NCI-H82 treated with DMSO at 0.1 percent for 48 hours (cell line): ENCODE measurements around the gene LAMP5.

Source experiments
- DNase-seq: peaks from one replicate; lab custom pipeline; 2025; ENCODE audit not compliant: unreplicated experiment; lab: John Stamatoyannopoulos, UW

The LAMP5 gene

DNA sequence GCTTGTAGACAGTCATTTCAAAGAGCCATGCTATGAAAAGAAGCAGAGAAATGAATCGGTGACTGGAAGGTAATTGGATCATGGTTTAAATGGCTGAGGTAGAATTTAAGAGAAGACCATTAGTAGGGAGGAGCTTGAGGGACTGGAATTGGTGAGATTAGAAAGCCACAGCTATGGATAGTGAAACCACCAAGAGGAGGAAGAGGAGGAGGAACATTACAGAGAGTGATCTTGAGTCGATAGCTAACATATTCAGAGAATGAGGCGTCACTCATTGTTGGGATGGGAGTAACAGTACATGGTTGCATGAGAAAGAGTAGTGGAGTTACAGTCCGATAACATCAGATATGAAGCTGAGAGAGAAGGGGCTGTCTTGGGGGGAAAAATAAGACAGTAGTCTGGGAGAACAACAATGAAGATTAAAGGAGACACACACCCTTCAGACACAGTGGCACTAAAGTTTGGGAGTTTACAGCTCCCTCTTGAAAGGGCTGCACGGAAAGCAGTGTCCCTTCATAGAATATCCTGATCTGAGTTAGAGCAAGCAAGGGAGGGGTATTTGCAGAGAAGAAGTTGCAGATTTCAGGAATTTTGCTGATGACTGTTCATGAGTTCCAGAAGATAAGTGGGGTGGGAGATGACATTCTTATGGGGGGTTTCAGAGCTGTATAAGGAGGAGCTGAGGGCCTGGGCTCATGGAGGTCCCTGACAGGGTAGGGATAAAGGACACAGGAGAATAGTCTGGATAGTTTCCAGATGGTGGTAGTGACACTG is 15.1 kb upstream of the LAMP5 start:
- peak; percentile 20 for DNase-seq

- no peak for DNase-seq
These were observed 14.3 kb upstream of the LAMP5 start for GRCh38 chr20:9500121-9500520.

GRCh38 chr20:9501473-9501872 is 12.9 kb upstream of the LAMP5 start:
- DNase-seq = no peak

GRCh38 chr20:9503526-9504245 is 10.7 kb upstream of the LAMP5 start:
- DNase-seq = no peak

DNA sequence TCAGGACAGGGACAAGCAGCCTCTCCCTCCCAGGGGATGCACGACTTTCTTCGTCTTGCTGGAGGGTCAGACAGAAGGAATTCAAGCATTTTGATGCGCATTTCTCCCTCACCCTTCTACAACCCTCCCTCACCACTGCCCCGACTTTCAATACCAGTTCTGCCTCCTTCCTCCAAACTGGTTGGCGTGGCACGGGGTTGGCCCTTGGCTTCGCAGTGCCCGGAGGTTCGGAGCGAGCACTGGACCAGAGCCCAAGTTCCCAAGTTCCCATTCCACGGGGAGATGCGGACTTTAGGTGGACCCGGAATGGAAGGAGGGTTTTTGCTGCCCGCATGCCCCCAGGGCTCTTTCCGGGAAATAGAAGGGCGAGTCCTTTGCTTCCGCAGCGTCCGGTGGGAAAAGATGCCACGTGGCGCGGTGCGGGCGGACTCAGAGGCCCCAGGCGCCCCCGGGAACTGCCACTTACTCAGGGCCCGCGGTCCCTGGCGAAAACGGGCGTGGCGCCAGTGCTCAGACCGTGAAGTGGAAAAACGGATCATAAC is 8.0 kb upstream of the LAMP5 start:
- DNase-seq = no peak

- no peak for DNase-seq
These were observed 7.4 kb upstream of the LAMP5 start for GRCh38 chr20:9506964-9507369.

- DNase-seq = no peak
These were observed 6.7 kb upstream of the LAMP5 start for GRCh38 chr20:9507544-9508239.

GRCh38 chr20:9508240-9508661 is 6.1 kb upstream of the LAMP5 start:
- no peak for DNase-seq

DNA sequence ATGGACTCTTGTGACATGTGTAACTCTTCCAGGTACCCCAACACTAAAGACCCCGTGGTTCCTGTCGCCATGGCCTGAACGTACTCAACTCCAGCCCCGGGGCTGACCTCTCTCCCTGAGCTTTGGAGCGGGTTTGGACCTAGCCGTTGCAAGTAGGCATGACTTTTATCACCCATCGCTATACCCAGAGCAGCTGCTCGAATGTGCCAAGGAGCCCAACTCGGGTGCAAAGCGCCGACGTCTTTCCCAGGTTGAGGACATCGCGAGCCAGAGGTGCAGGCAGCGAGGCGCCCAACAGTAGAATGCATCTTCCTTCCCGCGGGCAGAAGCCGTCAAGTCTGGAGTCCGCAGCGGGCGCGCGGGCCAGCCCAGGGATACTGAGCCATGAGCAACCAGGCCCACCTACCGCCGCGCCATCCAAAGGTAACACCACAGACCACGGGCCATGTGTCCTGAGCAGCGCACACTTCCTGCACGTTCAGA is 5.7 kb upstream of the LAMP5 start:
- no peak for DNase-seq

- no peak for DNase-seq
These were observed 5.1 kb upstream of the LAMP5 start for GRCh38 chr20:9509246-9509645.

GRCh38 chr20:9510911-9511310 is 3.5 kb upstream of the LAMP5 start:
- DNase-seq = no peak

DNA sequence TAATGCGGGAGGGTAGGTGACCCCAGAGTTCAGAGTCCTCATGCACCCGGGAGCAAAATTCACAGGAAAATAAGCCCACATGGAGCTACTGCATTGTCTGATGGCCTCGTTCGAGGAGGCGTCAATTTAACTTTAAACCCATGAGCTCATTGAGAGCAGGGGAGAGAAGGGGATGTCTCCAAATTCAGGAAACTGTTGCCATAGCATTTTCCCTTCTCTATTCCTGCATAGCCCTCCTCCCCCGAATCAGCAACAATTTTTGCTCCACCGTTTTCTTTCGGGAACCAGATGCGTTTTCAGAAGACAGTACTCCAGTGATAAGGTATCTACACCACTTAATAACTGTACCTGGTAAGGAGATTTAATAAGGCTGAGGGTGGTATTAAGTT is 324 bp upstream of the LAMP5 start:
- no peak for DNase-seq

DNA sequence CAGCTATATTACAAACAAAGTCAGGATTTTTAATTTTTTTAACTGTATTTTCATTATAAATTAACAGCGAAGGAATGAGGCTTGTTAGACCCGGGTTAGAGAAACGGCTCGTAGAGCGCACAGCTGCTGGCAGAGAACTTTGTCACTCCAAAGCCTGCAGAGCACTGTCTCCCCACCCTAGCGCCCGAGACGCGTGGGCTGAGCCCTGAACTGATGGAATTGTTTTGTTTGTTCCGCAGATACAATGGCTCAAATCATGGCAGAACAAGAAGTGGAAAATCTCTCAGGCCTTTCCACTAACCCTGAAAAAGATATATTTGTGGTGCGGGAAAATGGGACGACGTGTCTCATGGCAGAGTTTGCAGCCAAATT is 810 bp downstream of the LAMP5 start:
- no peak for DNase-seq

- DNase-seq = no peak
These were observed 1.4 kb downstream of the LAMP5 start for GRCh38 chr20:9515741-9516233.

DNA sequence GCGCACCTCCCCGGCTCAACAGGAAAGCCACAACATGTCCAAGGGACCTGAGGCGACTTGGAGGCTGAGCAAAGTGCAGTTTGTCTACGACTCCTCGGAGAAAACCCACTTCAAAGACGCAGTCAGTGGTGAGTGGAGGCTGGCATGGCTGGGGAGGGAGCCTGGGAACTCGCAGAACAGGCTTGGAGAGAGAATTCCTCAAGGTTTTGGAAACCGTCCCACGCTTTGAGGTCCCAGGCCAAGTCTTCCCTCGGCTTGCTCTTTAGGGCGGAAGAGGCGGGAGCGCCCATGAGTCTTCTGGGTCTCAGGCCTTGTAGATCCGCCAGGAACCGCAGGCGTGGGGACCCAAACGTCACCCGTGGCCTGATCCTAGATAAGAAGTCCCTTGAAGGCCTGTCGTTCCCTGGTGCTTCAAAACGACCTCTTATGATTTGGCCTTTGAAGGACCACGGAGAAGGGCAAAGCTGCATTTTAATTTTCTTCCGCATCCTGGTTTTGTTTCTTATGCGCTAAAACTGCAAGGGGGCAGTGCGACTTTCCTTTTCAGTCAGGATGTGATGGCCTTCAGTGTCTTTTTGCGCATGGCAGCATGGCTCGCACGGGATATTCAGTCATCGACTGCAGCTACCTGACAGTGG is 2.0 kb downstream of the LAMP5 start:
- no peak for DNase-seq

GRCh38 chr20:9517297-9518162 is 3.1 kb downstream of the LAMP5 start:
- DNase-seq = no peak

DNA sequence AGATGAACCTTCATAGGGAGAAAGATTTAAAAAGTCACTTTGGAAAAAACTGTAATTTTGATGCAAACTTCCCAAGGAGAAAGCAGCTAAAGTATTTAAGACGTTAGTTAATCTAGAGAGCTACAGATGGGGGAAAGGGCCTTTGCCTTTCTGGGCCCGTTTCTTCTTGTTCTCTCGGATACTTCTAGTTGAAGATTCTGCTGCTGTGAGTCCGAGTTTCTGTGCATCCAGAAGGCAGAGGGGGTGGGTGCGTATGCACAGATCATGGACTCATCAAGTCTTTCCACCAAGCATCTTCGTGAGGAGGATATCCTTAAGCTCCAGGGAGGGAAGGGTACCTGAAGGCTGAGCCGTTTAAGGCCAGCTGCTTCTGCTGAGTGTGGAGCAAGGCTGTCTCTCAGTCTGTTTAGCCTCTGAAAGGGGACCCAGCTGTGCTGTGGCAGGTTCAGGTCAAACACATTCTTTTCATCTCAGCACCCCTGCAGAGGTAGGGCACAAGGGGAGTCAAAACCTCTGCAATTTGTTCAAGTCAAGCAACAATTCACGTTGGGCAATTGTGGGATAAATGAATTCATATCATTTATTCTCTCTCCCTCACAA is 4.3 kb downstream of the LAMP5 start:
- DNase-seq = no peak

- DNase-seq = no peak
These were observed 5.7 kb downstream of the LAMP5 start for GRCh38 chr20:9520086-9520485.

DNA sequence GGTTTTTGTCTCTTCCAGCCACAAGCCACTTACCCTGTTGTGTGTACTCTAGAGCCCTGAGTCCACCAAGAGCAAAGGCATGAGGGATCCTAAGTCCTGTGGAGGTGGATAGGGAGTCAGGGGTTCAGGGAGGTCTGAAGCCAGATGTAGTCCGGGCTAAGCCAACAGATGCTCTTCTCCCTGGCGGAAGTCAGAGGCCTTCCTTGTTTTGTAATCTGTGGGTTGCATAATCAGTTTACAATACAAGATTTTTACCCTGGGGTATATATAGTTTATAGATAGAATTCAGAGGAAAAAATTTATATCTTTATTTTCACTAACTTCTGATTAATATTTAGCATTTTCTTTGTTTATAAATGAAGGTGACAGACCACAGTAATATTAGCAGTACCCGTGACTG is 9.2 kb downstream of the LAMP5 start:
- DNase-seq = no peak

DNA sequence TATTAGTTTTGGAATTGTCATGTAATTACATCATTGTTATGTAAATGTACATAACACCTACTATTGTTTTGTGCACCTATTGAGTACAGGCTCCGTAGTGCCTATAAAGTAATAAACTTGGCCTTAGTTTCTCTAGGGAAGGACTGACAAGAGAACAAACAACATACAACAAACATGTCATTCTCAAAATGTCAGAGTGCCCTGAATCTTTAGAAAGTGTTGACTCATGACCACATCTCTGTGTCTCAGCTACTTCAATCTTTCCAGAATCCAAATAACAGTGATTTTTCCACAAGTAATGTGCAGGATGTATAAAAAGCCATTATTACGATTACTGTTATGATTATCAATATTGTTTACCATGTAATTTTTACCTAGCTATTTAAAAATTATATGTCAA is 17.2 kb downstream of the LAMP5 start:
- DNase-seq = no peak
